A673 (cell line): ENCODE data around the gene NRGN. TPM values are rescaled to one million over a fixed set of nuclear protein-coding genes. Genes with fewer than 3 reads are reported as not detected.
A peak's percentile ranks its signal among the peaks of the same experiment; 100 is the strongest.

Experiments
- BruUV-seq: library from RNA; stranded (reverse); fragments of 400-500 nt; replicated peaks from 2 replicates; lab custom pipeline; 2021; lab: Mats Ljungman, UMichigan
- CTCF ChIA-PET: fragments of 300-600 bp; sonication (Branson Sonifier 250); formaldehyde crosslinking; loops from one replicate; lab custom pipeline; 2022; ENCODE audit warnings: antibody characterized with exemption; lab: Charles Lee
- POLR2A ChIA-PET: fragments of 300-600 bp; sonication (Branson Sonifier 250); formaldehyde crosslinking; loops from one replicate; lab custom pipeline; 2022; ENCODE audit warnings: antibody characterized with exemption; ENCODE audit not compliant: low non-redundant PET; lab: Charles Lee
- DNase-seq: peaks from one replicate; pipeline ENCODE4 v3.0.0-alpha.2; 2015; ENCODE audit warnings: low spot score
- H3K27ac ChIP-seq: fragments of 200-600 bp; sonication (generic); 2 replicates; pipeline ENCODE4 v1.5.1; 2016; ENCODE audit warnings: mixed run types, low read depth, mild to moderate bottlenecking, mixed read lengths, antibody characterized with exemption, low read length; ENCODE audit not compliant: poor library complexity, severe bottlenecking
- H3K27me3 ChIP-seq: fragments of 200-600 bp; sonication (generic); replicated peaks from 2 replicates; pipeline ENCODE4 v1.6.1; 2017; ENCODE audit warnings: mixed run types, low read depth, mild to moderate bottlenecking, mixed read lengths, antibody characterized with exemption, low read length; ENCODE audit not compliant: insufficient read depth, poor library complexity
- H3K36me3 ChIP-seq: fragments of 200-600 bp; sonication (generic); 2 replicates; pipeline ENCODE4 v1.6.1; 2016; ENCODE audit warnings: mixed run types, mild to moderate bottlenecking, mixed read lengths, antibody characterized with exemption, low read length; ENCODE audit not compliant: insufficient read depth, poor library complexity, severe bottlenecking
- H3K4me1 ChIP-seq: fragments of 200-600 bp; sonication (generic); 2 replicates; pipeline ENCODE4 v1.6.1; 2017; ENCODE audit warnings: mixed run types, mild to moderate bottlenecking, mixed read lengths, antibody characterized with exemption, low read length; ENCODE audit not compliant: insufficient read depth, poor library complexity, severe bottlenecking
- H3K4me3 ChIP-seq: fragments of 200-600 bp; sonication (generic); 2 replicates; pipeline ENCODE4 v1.5.1; 2016; ENCODE audit warnings: low read depth, mixed run types, mild to moderate bottlenecking, mixed read lengths, low read length; ENCODE audit not compliant: poor library complexity, severe bottlenecking
- H3K9me3 ChIP-seq: fragments of 200-600 bp; sonication (generic); 2 replicates; pipeline ENCODE4 v1.6.1; 2016; ENCODE audit warnings: mixed run types, low read depth, mild to moderate bottlenecking, mixed read lengths, antibody characterized with exemption, low read length; ENCODE audit not compliant: poor library complexity, severe bottlenecking
- EZH2 ChIP-seq: fragments of 200-600 bp; sonication (generic); IDR thresholded peaks from 2 replicates; pipeline ENCODE4 v1.6.1; 2017; ENCODE audit warnings: borderline replicate concordance, low read depth, mild to moderate bottlenecking, mixed read lengths, antibody characterized with exemption, low read length; ENCODE audit not compliant: poor library complexity, severe bottlenecking
- intact Hi-C: fragments of 100-400 bp; cut with micrococcal nuclease; formaldehyde crosslinking; loops from one replicate; pipeline ENCODE4 v1.10.0; 2022; ENCODE audit not compliant: unreplicated experiment
- total RNA-seq: library from RNA; stranded (reverse); gene quantifications from 2 replicates; pipeline ENCODE4 v1.2.3, GENCODE V29; 2021
- TF ChIP-seq, protein P1 (sequence below): fragments of 300-800, 200-600 bp; sonication (generic); conservative IDR thresholded peaks from 2 replicates; pipeline ENCODE4 v1.5.1; 2017; ENCODE audit warnings: low read depth, mild to moderate bottlenecking, antibody characterized with exemption, low read length, moderate library complexity, mixed read lengths

NRGN gene
- total RNA-seq, 1 experiment from 2014 or later = 38.1 TPM

DNA sequence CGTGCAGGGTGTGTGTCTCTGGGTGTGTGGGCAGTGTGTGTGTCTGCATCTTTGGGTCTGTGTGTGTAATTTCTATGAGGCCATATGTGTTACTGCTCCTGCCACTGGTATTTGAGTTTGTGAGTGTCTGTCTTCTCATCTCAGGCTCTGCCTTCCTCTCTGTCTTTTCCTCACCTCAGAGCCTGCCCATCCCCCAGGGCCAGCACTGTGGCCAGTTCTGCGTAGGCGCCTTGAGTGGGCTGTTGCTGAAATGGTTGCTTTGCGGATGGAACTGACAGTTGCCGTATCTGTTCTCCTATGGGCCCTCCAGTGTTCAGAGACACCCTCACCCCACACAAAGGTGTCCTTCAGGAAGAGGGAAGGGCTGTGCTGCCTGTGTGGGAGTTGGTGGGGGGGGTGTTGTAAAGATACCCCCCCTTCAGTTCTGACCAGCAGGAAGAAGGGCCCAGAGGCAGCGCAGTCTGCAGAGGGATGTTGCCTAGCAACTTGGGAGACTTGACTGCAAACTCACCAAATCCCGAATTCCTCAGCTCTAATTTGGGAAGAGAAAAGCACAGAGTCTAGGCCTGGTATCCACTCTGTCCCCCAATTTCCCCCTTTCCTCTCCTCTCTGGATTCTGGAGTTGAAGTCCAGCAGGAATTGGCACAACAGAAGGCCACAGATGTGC is 2.0 kb upstream of the NRGN start:
- H3K9me3 ChIP-seq = no peaks in the 10 kb centered on the region
- no peak overlapping the region for H3K27ac ChIP-seq
- BruUV-seq = no TSS peak
- CTCF ChIA-PET = no interaction called here
- intact Hi-C loops = no loop called here
- DNase-seq = no peak
- POLR2A ChIA-PET = no interaction called here
- peaks cover 22% of the 10 kb centered on the region for H3K4me1 ChIP-seq
- no peak for TF ChIP-seq EZH2
- TF ChIP-seq, protein P1, sequence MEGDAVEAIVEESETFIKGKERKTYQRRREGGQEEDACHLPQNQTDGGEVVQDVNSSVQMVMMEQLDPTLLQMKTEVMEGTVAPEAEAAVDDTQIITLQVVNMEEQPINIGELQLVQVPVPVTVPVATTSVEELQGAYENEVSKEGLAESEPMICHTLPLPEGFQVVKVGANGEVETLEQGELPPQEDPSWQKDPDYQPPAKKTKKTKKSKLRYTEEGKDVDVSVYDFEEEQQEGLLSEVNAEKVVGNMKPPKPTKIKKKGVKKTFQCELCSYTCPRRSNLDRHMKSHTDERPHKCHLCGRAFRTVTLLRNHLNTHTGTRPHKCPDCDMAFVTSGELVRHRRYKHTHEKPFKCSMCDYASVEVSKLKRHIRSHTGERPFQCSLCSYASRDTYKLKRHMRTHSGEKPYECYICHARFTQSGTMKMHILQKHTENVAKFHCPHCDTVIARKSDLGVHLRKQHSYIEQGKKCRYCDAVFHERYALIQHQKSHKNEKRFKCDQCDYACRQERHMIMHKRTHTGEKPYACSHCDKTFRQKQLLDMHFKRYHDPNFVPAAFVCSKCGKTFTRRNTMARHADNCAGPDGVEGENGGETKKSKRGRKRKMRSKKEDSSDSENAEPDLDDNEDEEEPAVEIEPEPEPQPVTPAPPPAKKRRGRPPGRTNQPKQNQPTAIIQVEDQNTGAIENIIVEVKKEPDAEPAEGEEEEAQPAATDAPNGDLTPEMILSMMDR = no peak
- H3K27me3 ChIP-seq = no peaks in the 10 kb centered on the region
- H3K36me3 ChIP-seq = no peaks in the 10 kb centered on the region
- no peak overlapping the region for H3K4me3 ChIP-seq

DNA sequence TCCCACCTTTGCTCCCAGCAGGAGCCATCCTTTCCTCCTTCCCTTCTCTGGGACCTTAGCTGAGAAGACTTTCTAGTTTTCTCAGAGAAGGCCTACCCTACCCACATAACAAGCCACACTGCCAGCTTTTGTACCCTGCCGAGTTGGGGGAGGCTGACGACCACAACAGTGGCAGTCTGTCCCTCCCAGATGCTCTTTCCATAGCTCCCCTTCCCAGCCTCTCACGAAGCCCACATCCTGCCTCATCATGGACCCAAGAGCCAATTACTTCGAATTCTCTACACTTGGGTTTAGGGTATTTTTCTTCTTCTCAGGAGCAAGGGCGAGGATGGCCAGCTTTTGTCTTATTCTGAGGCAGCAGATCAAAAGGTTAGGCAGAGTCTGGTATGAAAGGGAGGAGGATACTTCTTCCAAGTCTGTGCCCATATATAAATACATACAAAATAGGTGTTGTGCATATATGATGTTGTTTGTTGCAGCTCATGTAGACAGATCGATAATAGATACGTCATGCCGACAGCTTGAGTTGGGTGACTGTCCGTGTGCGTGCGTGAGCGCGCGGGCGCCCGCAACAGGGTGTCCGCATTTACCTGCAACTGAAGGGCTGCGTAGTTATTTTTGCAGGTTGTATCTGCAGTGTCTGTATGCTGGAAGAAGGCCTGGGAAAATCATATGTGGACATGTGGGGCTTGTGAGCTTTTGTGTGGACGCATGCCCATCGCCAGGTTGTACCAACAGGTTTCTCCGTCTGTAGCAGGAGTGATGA is 846 bp upstream of the NRGN start:
- no peaks in the 10 kb centered on the region for H3K9me3 ChIP-seq
- ChIA-PET CTCF (interaction anchor here (0.6 kb wide), 1 partner anchor 68 kb away, joined by 7 read pairs; no protein-coding TSS in a partner anchor), POLR2A (no interaction called here)
- H3K36me3 ChIP-seq = no peaks in the 10 kb centered on the region
- peaks cover 22% of the 10 kb centered on the region for H3K4me1 ChIP-seq
- H3K27me3 ChIP-seq = no peaks in the 10 kb centered on the region
- DNase-seq = no peak
- TF ChIP-seq EZH2 = no peak
- TF ChIP-seq, protein P1 = no peak
- BruUV-seq = no TSS peak
- intact Hi-C loops = no loop called here
- no peak overlapping the region for H3K27ac ChIP-seq
- peak overlapping the region; percentile 81 for H3K4me3 ChIP-seq

DNA sequence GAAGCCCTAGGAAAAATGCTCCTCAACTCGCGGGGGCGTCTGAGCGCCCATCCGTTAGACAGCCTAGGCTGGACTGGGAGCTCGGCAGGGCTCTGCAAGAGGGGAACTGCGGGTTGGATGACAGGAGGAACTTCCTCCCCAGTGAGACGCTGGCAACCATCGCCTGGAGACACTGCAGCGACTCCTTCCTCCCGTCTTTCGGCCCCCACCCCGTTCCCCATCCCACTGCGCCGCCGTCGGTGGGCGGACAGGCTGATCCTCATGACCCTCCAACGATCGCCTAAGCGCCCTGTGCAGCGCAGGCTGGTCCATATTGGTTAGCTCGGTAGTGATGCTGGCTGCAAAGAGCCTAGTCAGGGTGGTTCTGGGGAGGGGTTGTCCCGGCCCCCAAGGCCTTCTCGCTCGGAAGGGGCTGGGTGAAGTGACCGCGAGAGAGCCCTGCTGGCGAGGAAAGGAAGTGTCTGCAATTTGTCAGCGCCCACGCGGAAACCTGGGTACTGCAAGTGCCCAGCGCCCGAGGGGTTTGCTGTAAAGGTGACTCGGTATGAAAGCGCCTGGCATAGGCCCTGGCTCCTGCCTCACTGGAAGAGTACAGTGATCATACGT is 638 bp downstream of the NRGN start:
- Histone ChIP-seq H3K36me3 (no peaks in the 10 kb centered on the region), H3K27ac (peak overlapping the region; percentile 9), H3K4me1 (peaks cover 22% of the 10 kb centered on the region), H3K4me3 (peak overlapping the region; percentile 81), H3K9me3 (no peaks in the 10 kb centered on the region), H3K27me3 (no peaks in the 10 kb centered on the region)
- intact Hi-C loops = no loop called here
- CTCF ChIA-PET = no interaction called here
- no TSS peak for BruUV-seq
- TF ChIP-seq EZH2 = no peak
- TF ChIP-seq, protein P1 = peak; percentile 74
- peak; percentile 70 for DNase-seq
- POLR2A ChIA-PET = no interaction called here
